ENCODE results near the gene FOLR1. TPM values are rescaled to one million over a fixed set of nuclear protein-coding genes. Genes with fewer than 3 reads are reported as not detected.

Gene FOLR1
- total RNA-seq, 1 donor from 2014 or later, result 0.53 TPM

GRCh38 chr11:72243173-72244059 lies 51.5 kb downstream of the FOLR1 start:
- no peak for TF ChIP-seq CTCF (IDR thresholded peaks at IDR 0.05; ENCODE audit: insufficient read depth, low read length, severe bottlenecking)
- H3K27me3 ChIP-seq (ENCODE audit: control insufficient read depth, insufficient read depth, low read length), result peaks cover 55% of the 10 kb centered on the region
- DNase-seq (ENCODE audit: low read depth) (no peak), FAIRE-seq (no peak)
- H3K4me3 ChIP-seq (ENCODE audit: low read depth, low read length), result no peak overlapping the region
- H3K36me3 ChIP-seq (ENCODE audit: control insufficient read depth, insufficient read depth, low read length), result no peaks in the 10 kb centered on the region

- DNase-seq (ENCODE audit: low read depth), result no peak
- Histone ChIP-seq H3K27me3 (ENCODE audit: control insufficient read depth, insufficient read depth, low read length) (peaks cover 59% of the 10 kb centered on the region), H3K36me3 (ENCODE audit: control insufficient read depth, insufficient read depth, low read length) (no peaks in the 10 kb centered on the region), H3K4me3 (ENCODE audit: low read depth, low read length) (no peak within 1 kb of the TSS)
- FAIRE-seq, result no peak
- no peak for TF ChIP-seq CTCF (IDR thresholded peaks at IDR 0.05; ENCODE audit: insufficient read depth, low read length, severe bottlenecking)
Observed at GRCh38 chr11:72244060-72244360, 52.1 kb downstream of the FOLR1 start, which contains the start of gene PHOX2A. Gene PHOX2A, minus strand, starts transcription at chr11:72244176. Its CDS starts 172 bp downstream, at chr11:72244004.

GRCh38 chr11:72244361-72245262 lies 52.7 kb downstream of the FOLR1 start:
- peaks cover 59% of the 10 kb centered on the region for H3K27me3 ChIP-seq (ENCODE audit: control insufficient read depth, insufficient read depth, low read length)

GRCh38 chr11:72245263-72245816 lies 53.4 kb downstream of the FOLR1 start:
- no peaks in the 10 kb centered on the region for H3K36me3 ChIP-seq (ENCODE audit: control insufficient read depth, insufficient read depth, low read length)
- H3K4me3 ChIP-seq (ENCODE audit: low read depth, low read length), result no peak overlapping the region
- TF ChIP-seq CTCF (IDR thresholded peaks at IDR 0.05; ENCODE audit: insufficient read depth, low read length, severe bottlenecking), result no peak
- H3K27me3 ChIP-seq (ENCODE audit: control insufficient read depth, insufficient read depth, low read length), result peaks cover 56% of the 10 kb centered on the region
- no peak for DNase-seq (ENCODE audit: low read depth)
- FAIRE-seq, result no peak

More at GRCh38 chr11:72244361-72245262, 52.7 kb downstream of the FOLR1 start:
- Histone ChIP-seq H3K4me3 (ENCODE audit: low read depth, low read length) (no peak overlapping the region), H3K36me3 (ENCODE audit: control insufficient read depth, insufficient read depth, low read length) (no peaks in the 10 kb centered on the region)
- DNase-seq (ENCODE audit: low read depth) (no peak), FAIRE-seq (no peak)
- TF ChIP-seq CTCF (IDR thresholded peaks at IDR 0.05; ENCODE audit: insufficient read depth, low read length, severe bottlenecking), result no peak

Other genes starting within 250 kb of the FOLR1 start
- gene IL18BP, start 193.2 kb upstream of the FOLR1 start, total RNA-seq, result 1.4 and 2.1 TPM in 2 replicates
- gene NUMA1, start 111.6 kb upstream of the FOLR1 start, total RNA-seq, result 52.7 and 79.1 TPM in 2 replicates
- 2.6 and 3.2 TPM in 2 replicates for gene LRRC51, start 111.3 kb upstream of the FOLR1 start, total RNA-seq
- gene LAMTOR1, start 88.8 kb upstream of the FOLR1 start, total RNA-seq, result 79.2 and 128 TPM in 2 replicates
- not detected in 2 replicates for gene TOMT, start 86.2 kb upstream of the FOLR1 start, total RNA-seq
- 19.0 and 32.5 TPM in 2 replicates for gene ANAPC15, start 79.4 kb upstream of the FOLR1 start, total RNA-seq
- 11.3 and 26.4 TPM in 2 replicates for gene FOLR3, start 56.4 kb upstream of the FOLR1 start, total RNA-seq
- not detected in 2 replicates for gene FOLR2, start 24.7 kb downstream of the FOLR1 start, total RNA-seq
- 12.6 and 24.6 TPM in 2 replicates for gene INPPL1, start 32.6 kb downstream of the FOLR1 start, total RNA-seq
- not detected in 2 replicates for gene PHOX2A, start 52.0 kb downstream of the FOLR1 start, total RNA-seq
- gene CLPB, start 242.4 kb downstream of the FOLR1 start, total RNA-seq, result 28.5 and 33.7 TPM in 2 replicates

All from bronchial epithelial cell (primary cell).